Uterus (tissue), 4 donors: ENCODE data around the gene CTNND2. TPM values are rescaled to one million over a fixed set of nuclear protein-coding genes. Genes with fewer than 3 reads are reported as not detected.

Source experiments
- DNase-seq, 2 donors: peaks; one replicate each; pipeline ENCODE4 v3.0.0-alpha.2; 2019 to 2020
- H3K27ac ChIP-seq, 2 donors: fragments of 200-600 bp; sonication (generic); 1 replicate in 1 of 2; 2 replicates in 1 of 2; pipeline ENCODE4 v1.5.1; 2016 to 2018
- H3K27me3 ChIP-seq, 2 donors: fragments of 200-600 bp; sonication (generic); one replicate each; pipeline ENCODE4 v1.5.1; 2018 to 2019; ENCODE audit warnings: control low read depth in 1 of 2
- H3K36me3 ChIP-seq, 2 donors: fragments of 200-600 bp; sonication (generic); one replicate each; pipeline ENCODE4 v1.5.1; 2019; ENCODE audit warnings: control low read depth in 1 of 2
- H3K4me1 ChIP-seq, 2 donors: fragments of 200-600 bp; sonication (generic); one replicate each; pipeline ENCODE4 v1.5.1; 2018 to 2019; ENCODE audit warnings: control low read depth in 1 of 2
- H3K4me3 ChIP-seq, 2 donors: fragments of 200-600 bp; sonication (generic); 1 replicate in 1 of 2; 2 replicates in 1 of 2; pipeline ENCODE4 v1.5.1; 2018 to 2019; ENCODE audit warnings: mild to moderate bottlenecking in 1 of 2
- H3K9me3 ChIP-seq, 2 donors: fragments of 200-600 bp; sonication (generic); one replicate each; pipeline ENCODE4 v1.5.1; 2019; ENCODE audit warnings: control low read depth in 1 of 2
- CTCF ChIP-seq, 4 experiments: fragments of 200-600 bp in 2 of 4; fragments of 450-650 bp in 2 of 4; sonication (generic) in 2 of 4; IDR thresholded peaks; one replicate each; pipeline ENCODE4 v1.5.1; 2016 to 2019; ENCODE audit warnings: antibody characterized with exemption in 4 of 4, mild to moderate bottlenecking in 2 of 4, moderate library complexity in 1 of 4
- POLR2A ChIP-seq, 2 donors: fragments of 450-650 bp; IDR thresholded peaks; one replicate each; pipeline ENCODE4 v1.6.1; 2016; ENCODE audit warnings: antibody characterized with exemption in 2 of 2, mild to moderate bottlenecking in 1 of 2, moderate library complexity in 1 of 2
- intact Hi-C: fragments of 100-400 bp; cut with DNase I; formaldehyde crosslinking; loops from one replicate; pipeline ENCODE4 v1.15.1; 2023; ENCODE audit warnings: low total_unique reads
- total RNA-seq, 4 donors: library from RNA; depleted of rRNA in 3 of 4; stranded (reverse); fragments of >200 nt in 3 of 4; gene quantifications; one replicate each; pipeline versions ENCODE4 v1.1.0 to v1.2.4, GENCODE V29; 2014 to 2023
- donor health status: DM: yes; HTN: yes; CAD: no.

Gene CTNND2
- total RNA-seq, 4 donors from 2014 or later = 0.49 to 1.2 TPM; not detected in 2

GRCh38 chr5:11928909-11929308 is 24.7 kb upstream of the CTNND2 start:
- intact Hi-C loops = no loop called here
- H3K27ac ChIP-seq = no peak overlapping the region
- no peaks in the 10 kb centered on the region for H3K36me3 ChIP-seq
- DNase-seq = no peak
- no peak for TF ChIP-seq CTCF (IDR thresholded peaks at IDR 0.05)
- TF ChIP-seq POLR2A (IDR thresholded peaks at IDR 0.05) = no peak
- H3K27me3 ChIP-seq = no peaks in the 10 kb centered on the region
- no peaks in the 10 kb centered on the region for H3K9me3 ChIP-seq
- no peaks in the 10 kb centered on the region for H3K4me1 ChIP-seq
- no peak overlapping the region for H3K4me3 ChIP-seq

- Histone ChIP-seq H3K4me1 (no peaks in the 10 kb centered on the region), H3K4me3 (no peak overlapping the region), H3K9me3 (no peaks in the 10 kb centered on the region), H3K36me3 (no peaks in the 10 kb centered on the region), H3K27me3 (no peaks in the 10 kb centered on the region), H3K27ac (no peak overlapping the region)
- no peak for TF ChIP-seq CTCF (IDR thresholded peaks at IDR 0.05)
- no peak for TF ChIP-seq POLR2A (IDR thresholded peaks at IDR 0.05)
- DNase-seq = no peak
- intact Hi-C loops = no loop called here
Measured at GRCh38 chr5:11925701-11926100, 21.5 kb upstream of the CTNND2 start.

GRCh38 chr5:11922394-11922793 is 18.1 kb upstream of the CTNND2 start:
- H3K27ac ChIP-seq = no peak overlapping the region
- DNase-seq = no peak
- no peaks in the 10 kb centered on the region for H3K9me3 ChIP-seq
- no peaks in the 10 kb centered on the region for H3K27me3 ChIP-seq
- no peaks in the 10 kb centered on the region for H3K4me1 ChIP-seq
- no peak for TF ChIP-seq POLR2A (IDR thresholded peaks at IDR 0.05)
- TF ChIP-seq CTCF (IDR thresholded peaks at IDR 0.05) = no peak
- intact Hi-C loops = no loop called here
- H3K4me3 ChIP-seq = no peak overlapping the region
- H3K36me3 ChIP-seq = no peaks in the 10 kb centered on the region

- intact Hi-C loops = no loop called here
- TF ChIP-seq CTCF (IDR thresholded peaks at IDR 0.05) = no peak
- no peak for TF ChIP-seq POLR2A (IDR thresholded peaks at IDR 0.05)
- H3K9me3 ChIP-seq = no peaks in the 10 kb centered on the region
- H3K36me3 ChIP-seq = no peaks in the 10 kb centered on the region
- H3K4me3 ChIP-seq = no peak overlapping the region
- no peak overlapping the region for H3K27ac ChIP-seq
- DNase-seq = no peak
- H3K27me3 ChIP-seq = no peaks in the 10 kb centered on the region
- no peaks in the 10 kb centered on the region for H3K4me1 ChIP-seq
Measured at GRCh38 chr5:11918463-11919045, 14.3 kb upstream of the CTNND2 start.

GRCh38 chr5:11909471-11909870 is 5.2 kb upstream of the CTNND2 start:
- TF ChIP-seq POLR2A (IDR thresholded peaks at IDR 0.05) (no peak), CTCF (IDR thresholded peaks at IDR 0.05) (no peak)
- DNase-seq = no peak
- Histone ChIP-seq H3K27ac (no peak overlapping the region), H3K9me3 (no peaks in the 10 kb centered on the region), H3K4me1 (no peaks in the 10 kb centered on the region), H3K4me3 (no peak overlapping the region), H3K36me3 (no peaks in the 10 kb centered on the region), H3K27me3 (peaks cover 0 to 21% of the 10 kb centered on the region in 2 donors)
- intact Hi-C loops = no loop called here
